Measurements from ENCODE around the gene RHOD. TPM values are rescaled to one million over a fixed set of nuclear protein-coding genes. Genes with fewer than 3 reads are reported as not detected.
A peak's percentile ranks its signal among the peaks of the same experiment; 100 is the strongest.

The RHOD gene
- total and polyA plus RNA-seq, 10 of the 15 experiments (the other 5 are each of a cell fraction or from before 2014, with no cell fraction given), result 0.15 to 2.6 (median 1.9) TPM; not detected in 2

DNA sequence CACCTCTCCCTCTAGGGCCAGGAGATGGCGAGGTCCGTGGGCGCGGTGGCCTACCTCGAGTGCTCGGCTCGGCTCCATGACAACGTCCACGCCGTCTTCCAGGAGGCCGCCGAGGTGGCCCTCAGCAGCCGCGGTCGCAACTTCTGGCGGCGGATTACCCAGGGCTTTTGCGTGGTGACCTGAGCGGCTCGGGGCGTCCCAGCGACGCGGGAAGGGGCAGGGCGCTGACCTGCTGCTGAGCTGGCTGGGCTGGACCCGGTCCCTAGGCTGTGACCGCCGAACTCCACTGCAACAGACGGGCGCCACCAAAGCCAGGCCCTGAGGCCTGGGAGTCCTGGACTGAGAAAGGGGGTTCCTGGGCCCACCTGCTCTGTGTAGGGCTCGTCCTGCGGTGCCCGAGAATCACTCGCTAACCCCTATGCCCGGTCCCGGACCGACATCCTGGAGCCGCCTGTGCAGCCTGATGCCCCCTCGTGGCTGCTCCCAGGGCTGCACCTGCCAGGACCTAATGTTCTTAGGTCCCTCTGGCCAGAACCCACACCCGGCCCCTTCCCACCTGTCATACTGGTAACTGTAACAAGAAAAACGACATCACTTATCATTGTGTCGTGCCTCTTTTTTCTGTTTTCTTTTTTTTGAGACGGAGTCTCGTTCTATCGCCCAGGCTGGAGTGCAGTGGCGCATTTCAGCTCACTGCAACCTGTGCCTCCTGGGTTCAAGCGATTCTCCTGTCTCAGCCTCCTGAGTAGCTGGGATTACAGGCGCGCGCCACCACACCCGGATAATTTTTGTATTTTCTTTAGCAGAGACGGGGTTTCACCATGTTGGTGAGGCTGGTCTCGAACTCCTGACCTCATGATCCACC lies 15.0 kb downstream of the RHOD start:
- in situ Hi-C loops (cut with MboI), result no loop called here
- RAD21 ChIA-PET (ENCODE audit: unreplicated experiment), result interaction anchor here (1.4 kb wide), 1 partner anchor 16 kb away, joined by 6 read pairs; no protein-coding TSS in a partner anchor
- intact Hi-C loops (cut with micrococcal nuclease; ENCODE audit: unreplicated experiment), result no loop called here

More for the DNA sequence above, 15.0 kb downstream of the RHOD start:
- 48% methylated on average over 53 of the region's 53 CpGs for WGBS (ENCODE audit: insufficient coverage, insufficient replicate concordance, low lambda C conversion rate, missing lambda C conversion rate)
- no peak overlapping the region for H3K27ac ChIP-seq (ENCODE audit: control insufficient read depth, insufficient read depth)
- H3K4me3 ChIP-seq, result no peak overlapping the region
- H3K4me2 ChIP-seq (ENCODE audit: control insufficient read depth, insufficient read depth), result 0 out of 2 replicates have a peak overlapping the region, but pooled peaks have one; percentile 25
- H3K79me2 ChIP-seq (ENCODE audit: control insufficient read depth, insufficient read depth, low read length), result no peaks in the 10 kb centered on the region
- H3K4me1 ChIP-seq (ENCODE audit: control insufficient read depth, insufficient read depth, low read length), result peaks cover 7% of the 10 kb centered on the region
- ChIA-PET CTCF (interaction anchor here (0.8 to 5.2 kb wide), 6 partner anchors 9 to 246 kb away, joined by 3 to 55 read pairs (median 4); no protein-coding TSS in a partner anchor), SMC1A (ENCODE audit: uncharacterized antibody, unreplicated experiment) (no interaction called here), POLR2A (interaction anchor here (0.5 kb wide), 1 partner anchor 417 kb away, joined by 3 read pairs; no protein-coding TSS in a partner anchor)
- no peak overlapping the region for H2AFZ ChIP-seq (ENCODE audit: control insufficient read depth, low read depth, low read length)
- H3K9me3 ChIP-seq (replicated peaks; ENCODE audit: control insufficient read depth, insufficient read depth, low read length), result no peaks in the 10 kb centered on the region
- DNase-seq (ENCODE audit: low read depth, low spot score), result no peak
- H3K9ac ChIP-seq (ENCODE audit: control insufficient read depth, insufficient read depth, low read length), result no peak overlapping the region
- TF ChIP-seq RB1 (IDR thresholded peaks at IDR 0.05; ENCODE audit: borderline replicate concordance), result 0 out of 2 replicates have a peak, but pooled peaks have one; percentile 33
- no peak for TF ChIP-seq CREM (IDR thresholded peaks at IDR 0.05; ENCODE audit: low read depth)
- TF ChIP-seq CTCF (IDR thresholded peaks at IDR 0.05 in 2 of 3, conservative IDR thresholded peaks at IDR 0.05 in 1 of 3; ENCODE audit: control insufficient read depth in 2 of 3, extremely low read depth in 1 of 3, insufficient read depth in 1 of 3, low read depth in 3 of 3, low read length in 3 of 3), result peak; percentile 74 to 91 (median 85)
- peak; percentile 46 for TF ChIP-seq RAD21 (IDR thresholded peaks at IDR 0.05; ENCODE audit: insufficient read depth, low read depth, low read length)
- no peak for TF ChIP-seq ZNF207 (IDR thresholded peaks at IDR 0.05; ENCODE audit: borderline replicate concordance)
- no peak for TF ChIP-seq ZNF24 (IDR thresholded peaks at IDR 0.05)
- TF ChIP-seq SMC3 (IDR thresholded peaks at IDR 0.05; ENCODE audit: borderline replicate concordance, low read length), result peak; percentile 64
- no peak for TF ChIP-seq POLR2AphosphoS2 (IDR thresholded peaks at IDR 0.05; ENCODE audit: low read depth, low read length)
- H4K20me1 ChIP-seq (ENCODE audit: control insufficient read depth, insufficient read depth), result no peaks in the 10 kb centered on the region
- ATAC-seq, result peak; percentile 94
- no TSS peak for BruUV-seq (replicated peaks)
- no peaks in the 10 kb centered on the region; a peak in 2 of 4 replicates for H3K27me3 ChIP-seq (replicated peaks in 1 of 2; ENCODE audit: control insufficient read depth in 2 of 2, insufficient read depth in 2 of 2, low read length in 1 of 2)
- no peaks in the 10 kb centered on the region for H3K36me3 ChIP-seq (ENCODE audit: control insufficient read depth in 2 of 2, insufficient read depth in 2 of 2, low read length in 1 of 2)
- FAIRE-seq, result peak; percentile 57
